Ishikawa (cell line): Measurements from ENCODE around the gene ALG10B.

Source experiments
- RAD21 ChIP-seq: IDR thresholded peaks from 2 replicates; pipeline ENCODE4 v1.6.1; 2012; ENCODE audit warnings: low read depth
- USF1 ChIP-seq: IDR thresholded peaks from 2 replicates; pipeline ENCODE4 v1.6.1; 2012
- ZBTB7A ChIP-seq: IDR thresholded peaks from 2 replicates; pipeline ENCODE4 v1.6.1; 2012; ENCODE audit warnings: low read depth

DNA sequence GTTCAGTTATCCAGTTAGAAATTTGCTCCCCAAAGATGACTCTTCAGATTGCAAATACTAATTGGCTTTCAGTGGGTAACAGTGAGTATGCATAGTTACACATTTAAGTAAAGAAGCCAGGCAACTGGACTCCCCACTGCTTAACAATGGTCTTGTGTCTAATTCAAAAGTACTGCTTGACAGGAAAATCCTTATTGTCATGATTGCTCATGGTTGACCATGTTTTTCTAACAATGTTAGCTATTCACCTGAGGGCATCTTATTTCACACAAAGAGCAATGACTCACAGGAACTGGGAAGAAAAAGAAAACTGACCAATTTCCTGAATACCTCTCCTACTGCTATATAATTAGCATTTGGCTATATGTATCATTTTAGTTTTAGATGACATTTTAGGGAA lies 33.7 kb upstream of the ALG10B start:
- no peak for TF ChIP-seq ZBTB7A
- TF ChIP-seq USF1 = peak; percentile 27; the same call in 1 of the 2 replicates
- peak; percentile 24; the same call in 1 of the 2 replicates for TF ChIP-seq RAD21
